Smooth muscle cell of the brain vasculature (primary cell): ENCODE measurements around the gene HCN4.

Experiments
- DNase-seq: peaks from one replicate; pipeline ENCODE4 v3.0.0-alpha.2; 2012; ENCODE audit warnings: low read depth, low spot score

HCN4 gene

GRCh38 chr15:73346735-73347312, 21.9 kb downstream of the HCN4 start:
- no peak for DNase-seq

GRCh38 chr15:73345658-73346057, 23.1 kb downstream of the HCN4 start:
- DNase-seq, result no peak

- DNase-seq, result no peak
These were observed 24.7 kb downstream of the HCN4 start for GRCh38 chr15:73344056-73344455.

- DNase-seq, result no peak
These were observed 26.7 kb downstream of the HCN4 start for GRCh38 chr15:73341886-73342600.

- DNase-seq, result no peak
These were observed 28.1 kb downstream of the HCN4 start for GRCh38 chr15:73340502-73341192.

GRCh38 chr15:73338606-73339374, 30.0 kb downstream of the HCN4 start:
- DNase-seq, result no peak

GRCh38 chr15:73338058-73338457, 30.7 kb downstream of the HCN4 start:
- DNase-seq, result no peak

GRCh38 chr15:73337187-73337586, 31.6 kb downstream of the HCN4 start:
- no peak for DNase-seq

GRCh38 chr15:73336756-73337155, 32.0 kb downstream of the HCN4 start:
- DNase-seq, result no peak

- no peak for DNase-seq
These were observed 33.3 kb downstream of the HCN4 start for GRCh38 chr15:73335471-73335870.

- DNase-seq, result no peak
These were observed 33.7 kb downstream of the HCN4 start for GRCh38 chr15:73335026-73335425.

- no peak for DNase-seq
These were observed 34.7 kb downstream of the HCN4 start for GRCh38 chr15:73334086-73334485.

GRCh38 chr15:73333001-73333400, 35.8 kb downstream of the HCN4 start:
- DNase-seq, result no peak

- no peak for DNase-seq
These were observed 36.5 kb downstream of the HCN4 start for GRCh38 chr15:73331991-73332925.

- no peak for DNase-seq
These were observed 37.3 kb downstream of the HCN4 start for GRCh38 chr15:73331501-73331900.

GRCh38 chr15:73330206-73331051, 38.3 kb downstream of the HCN4 start:
- DNase-seq, result no peak

GRCh38 chr15:73329501-73330200, 39.1 kb downstream of the HCN4 start:
- no peak for DNase-seq

GRCh38 chr15:73328981-73329380, 39.8 kb downstream of the HCN4 start:
- no peak for DNase-seq

- no peak for DNase-seq
These were observed 40.5 kb downstream of the HCN4 start for GRCh38 chr15:73328149-73328820.
